ENCODE results near the gene SOX5. TPM values are rescaled to one million over a fixed set of nuclear protein-coding genes. Genes with fewer than 3 reads are reported as not detected.

SOX5 gene
- total and polyA plus RNA-seq, 2 of the 8 experiments (the other 6 are each of a cell fraction or from before 2014, with no cell fraction given) = 2.2 to 2.6 TPM

- peaks cover 0 to 3% (median 0%) of the 10 kb centered on the region in 4 experiments; a peak in 1 of 7 replicates for H3K4me1 ChIP-seq (replicated peaks in 1 of 4; ENCODE audit: control insufficient read depth in 3 of 4, insufficient read depth in 4 of 4, low read length in 3 of 4)
- no peak overlapping the region for H3K56ac ChIP-seq (replicated peaks; ENCODE audit: insufficient read length, low read depth, low read length)
- H3K23me2 ChIP-seq (ENCODE audit: low read depth, low read length) = no peaks in the 10 kb centered on the region
- no peak overlapping the region for H3K23ac ChIP-seq (ENCODE audit: insufficient read length)
- no peak overlapping the region for H3K4me2 ChIP-seq (ENCODE audit: insufficient read depth in 1 of 2, low read depth in 2 of 2, low read length in 2 of 2)
- H2AFZ ChIP-seq (ENCODE audit: low read length) = no peak overlapping the region
- POLR2A ChIA-PET (ENCODE audit: partially characterized antibody) = no interaction called here
- DNase-seq (ENCODE audit: low read depth in 1 of 2, low spot score in 2 of 2) (no peak), FAIRE-seq (no peak)
- no peak overlapping the region for H3K4me3 ChIP-seq (ENCODE audit: extremely low read depth in 1 of 4, insufficient read depth in 2 of 4, low read depth in 3 of 4, low read length in 4 of 4)
- CTCF ChIA-PET (ENCODE audit: partially characterized antibody) = no interaction called here
- H3K9ac ChIP-seq (replicated peaks in 1 of 4; ENCODE audit: extremely low read depth in 1 of 4, low read depth in 3 of 4, low read length in 3 of 4) = no peak overlapping the region
- no peak overlapping the region for H3K27ac ChIP-seq (ENCODE audit: low read depth, low read length)
- H3K18ac ChIP-seq (ENCODE audit: extremely low read depth, low read length) = no peak overlapping the region
- H2AK5ac ChIP-seq (ENCODE audit: low read depth, low read length) = no peak overlapping the region
- no peaks in the 10 kb centered on the region for H4K20me1 ChIP-seq (replicated peaks in 1 of 2; ENCODE audit: control insufficient read depth in 1 of 2, insufficient read depth in 2 of 2, low read length in 2 of 2)
- no peak overlapping the region for H4K5ac ChIP-seq (ENCODE audit: insufficient read length, low read depth, low read length)
- no peaks in the 10 kb centered on the region for H3K79me1 ChIP-seq (ENCODE audit: low read depth, low read length)
- H2BK20ac ChIP-seq (ENCODE audit: low read length) = no peak overlapping the region
- H3K9me3 ChIP-seq (ENCODE audit: insufficient read depth in 2 of 2, low read depth in 1 of 2, low read length in 1 of 2) = no peaks in the 10 kb centered on the region
- H3K4ac ChIP-seq (replicated peaks; ENCODE audit: insufficient read length, low read depth, low read length) = no peak overlapping the region
- H3K14ac ChIP-seq (ENCODE audit: insufficient read length) = no peak overlapping the region
- no peak overlapping the region for H2BK12ac ChIP-seq (ENCODE audit: low read depth, low read length)
- H3K36me3 ChIP-seq (ENCODE audit: control insufficient read depth in 2 of 4, insufficient read depth in 4 of 4, low read length in 3 of 4) = no peaks in the 10 kb centered on the region
- no peak overlapping the region for H2BK5ac ChIP-seq (ENCODE audit: low read depth, low read length)
- H2BK15ac ChIP-seq (ENCODE audit: low read length) = no peak overlapping the region
- no peaks in the 10 kb centered on the region for H3K27me3 ChIP-seq (replicated peaks in 1 of 4; ENCODE audit: control insufficient read depth in 3 of 4, extremely low read depth in 1 of 4, insufficient read depth in 3 of 4, low read length in 3 of 4)
- no peak overlapping the region for H4K8ac ChIP-seq (ENCODE audit: extremely low read depth, insufficient read depth, low read length)
- H2BK120ac ChIP-seq (replicated peaks; ENCODE audit: low read depth, low read length) = no peak overlapping the region
- H4K91ac ChIP-seq (replicated peaks; ENCODE audit: insufficient read length, low read length) = no peak overlapping the region
- 97% methylated on average over 2 of the region's 2 CpGs; no CpG with 5 or more reads in 1 of the 2 experiments for WGBS, 2 experiments (ENCODE audit: extremely low coverage in 1 of 2, insufficient coverage in 1 of 2, insufficient read length in 1 of 2, insufficient replicate concordance in 2 of 2, low coverage in 1 of 2, low lambda C conversion rate in 2 of 2, missing lambda C conversion rate in 1 of 2)
- H3K79me2 ChIP-seq (ENCODE audit: control insufficient read depth in 1 of 2, insufficient read depth in 2 of 2, low read length in 2 of 2) = no peaks in the 10 kb centered on the region
- no peak for TF ChIP-seq CHD7 (IDR thresholded peaks at IDR 0.05; ENCODE audit: insufficient replicate concordance, low read length)
Measured at GRCh38 chr12:23719493-23719892, 230.0 kb downstream of the SOX5 start.
